HFFc6 (cell line): Measurements from ENCODE around the gene OR4C6. TPM values are rescaled to one million over a fixed set of nuclear protein-coding genes. Genes with fewer than 3 reads are reported as not detected.

ENCODE experiments used
- DNase-seq: peaks from one replicate; pipeline ENCODE4 v3.0.0-alpha.2; 2018
- H3K27ac Mint-ChIP-seq: 2 replicates; pipeline ENCODE4 v1.8.0; 2020; ENCODE audit warnings: mild to moderate bottlenecking, mixed read lengths
- H3K27me3 Mint-ChIP-seq: 2 replicates; pipeline ENCODE4 v1.8.0; 2021; ENCODE audit warnings: mild to moderate bottlenecking, moderate library complexity, mixed read lengths; ENCODE audit not compliant: insufficient read depth
- H3K36me3 Mint-ChIP-seq: 2 replicates; pipeline ENCODE4 v1.8.0; 2021; ENCODE audit warnings: low read depth, mixed read lengths
- H3K4me1 Mint-ChIP-seq: 2 replicates; pipeline ENCODE4 v1.8.0; 2020; ENCODE audit warnings: low read depth, mixed read lengths
- H3K4me3 Mint-ChIP-seq: 2 replicates; pipeline ENCODE4 v1.8.0; 2020; ENCODE audit warnings: mild to moderate bottlenecking, moderate library complexity, mixed read lengths
- H3K9me3 Mint-ChIP-seq: 2 replicates; pipeline ENCODE4 v1.8.0; 2020; ENCODE audit warnings: mild to moderate bottlenecking, mixed read lengths
- CTCF ChIP-seq: fragments of 200-600 bp; sonication (generic); IDR thresholded peaks from 2 replicates; pipeline ENCODE4 v1.5.0; 2021; ENCODE audit warnings: antibody characterized with exemption, mild to moderate bottlenecking
- long read RNA-seq: library from polyadenylated mRNA; unstranded; transcript quantifications from one replicate; pipeline ENCODE4 v2.0.0, GENCODE V29; 2019
- total RNA-seq, 6 experiments: library from RNA; stranded (reverse); fragmentation: NEBNext Ultra II Directional; extraction: Animal tissue kit (Norgen Biotek cat#: 25700); gene quantifications; 2 replicates in 1 of 6; 3 replicates in 5 of 6; pipeline ENCODE4 v1.2.3, GENCODE V29; 2021

The OR4C6 gene
- not detected for total RNA-seq
- long read RNA-seq: 0 reads

- no peak for DNase-seq
- H3K9me3 Mint-ChIP-seq: 0 out of 2 replicates have a peak, but pooled peaks cover 4% of the 10 kb centered on the region
- TF ChIP-seq CTCF: no peak
- H3K27ac Mint-ChIP-seq: no peak within 1 kb of the TSS
- no peaks in the 10 kb centered on the region for H3K4me1 Mint-ChIP-seq
- no peaks in the 10 kb centered on the region for H3K36me3 Mint-ChIP-seq
- H3K27me3 Mint-ChIP-seq: no peaks in the 10 kb centered on the region
- no peak within 1 kb of the TSS for H3K4me3 Mint-ChIP-seq
These were observed at the start of gene OR4C6 for GRCh38 chr11:55661901-55662300. TSS of gene OR4C6 (plus strand) at chr11:55662201. CDS start at chr11:55665167, 2,966 bp downstream.

- Mint-ChIP-seq H3K4me3 (no peak overlapping the region), H3K27ac (no peak overlapping the region), H3K36me3 (no peaks in the 10 kb centered on the region), H3K27me3 (no peaks in the 10 kb centered on the region), H3K4me1 (no peaks in the 10 kb centered on the region), H3K9me3 (peaks cover 14% of the 10 kb centered on the region)
- no peak for DNase-seq
- no peak for TF ChIP-seq CTCF
These were observed 37.5 kb upstream of the OR4C6 start for GRCh38 chr11:55624531-55624930.

GRCh38 chr11:55634813-55635212 lies 27.2 kb upstream of the OR4C6 start, which contains the start of gene OR4P4:
TSS of gene OR4P4 (plus strand) at chr11:55635113.
- no peak for TF ChIP-seq CTCF
- H3K4me3 Mint-ChIP-seq: no peak within 1 kb of the TSS
- H3K27ac Mint-ChIP-seq: no peak within 1 kb of the TSS
- H3K36me3 Mint-ChIP-seq: no peaks in the 10 kb centered on the region
- H3K27me3 Mint-ChIP-seq: no peaks in the 10 kb centered on the region
- H3K9me3 Mint-ChIP-seq: no peaks in the 10 kb centered on the region; the same call in 1 of the 2 replicates
- no peak for DNase-seq
- H3K4me1 Mint-ChIP-seq: no peaks in the 10 kb centered on the region

GRCh38 chr11:55648027-55648426 lies 14.0 kb upstream of the OR4C6 start, which contains the start of gene OR4S2:
TSS of gene OR4S2 (plus strand) at chr11:55648327. CDS start at chr11:55650904, 2,577 bp downstream.
- no peak for TF ChIP-seq CTCF
- H3K27me3 Mint-ChIP-seq: no peaks in the 10 kb centered on the region

GRCh38 chr11:55652560-55652959 lies 9.4 kb upstream of the OR4C6 start:
- no peak for TF ChIP-seq CTCF
- no peaks in the 10 kb centered on the region for H3K4me1 Mint-ChIP-seq
- H3K4me3 Mint-ChIP-seq: no peak overlapping the region
- H3K27me3 Mint-ChIP-seq: no peaks in the 10 kb centered on the region
- peaks cover 6% of the 10 kb centered on the region; the same call in 1 of the 2 replicates for H3K9me3 Mint-ChIP-seq
- DNase-seq: no peak
- no peaks in the 10 kb centered on the region for H3K36me3 Mint-ChIP-seq
- H3K27ac Mint-ChIP-seq: no peak overlapping the region

More at GRCh38 chr11:55648027-55648426, 14.0 kb upstream of the OR4C6 start, which contains the start of gene OR4S2:
- DNase-seq: no peak
- Mint-ChIP-seq H3K27ac (no peak within 1 kb of the TSS), H3K4me3 (no peak within 1 kb of the TSS), H3K36me3 (no peaks in the 10 kb centered on the region), H3K4me1 (no peaks in the 10 kb centered on the region), H3K9me3 (peaks cover 9% of the 10 kb centered on the region; the same call in 1 of the 2 replicates)
